Posterior vena cava (tissue), 2 donors: ENCODE measurements around the gene XXYLT1. TPM values are rescaled to one million over a fixed set of nuclear protein-coding genes. Genes with fewer than 3 reads are reported as not detected.

ENCODE experiments used
- DNase-seq: peaks from one replicate; pipeline ENCODE4 v3.0.0-alpha.2; 2020; ENCODE audit warnings: low spot score
- intact Hi-C, 2 donors: fragments of 100-400 bp; cut with DNase I; formaldehyde crosslinking; loops; one replicate each; pipeline versions ENCODE4 v1.14.1 to v1.14.2; 2022 to 2023
- total RNA-seq, 2 donors: library from RNA; stranded (reverse); fragmentation: NEBNext Ultra II Directional; extraction: Animal tissue kit (Norgen Biotek cat#: 25700); gene quantifications; one replicate each; pipeline ENCODE4 v1.2.1, GENCODE V29; 2021
- donor health status: DM: yes; HTN: yes; CAD: no.
- donor health status: DM: yes; HTN: yes; CAD: no.

Gene XXYLT1
- total RNA-seq, 2 donors from 2014 or later = 11.3 to 15.7 TPM

DNA sequence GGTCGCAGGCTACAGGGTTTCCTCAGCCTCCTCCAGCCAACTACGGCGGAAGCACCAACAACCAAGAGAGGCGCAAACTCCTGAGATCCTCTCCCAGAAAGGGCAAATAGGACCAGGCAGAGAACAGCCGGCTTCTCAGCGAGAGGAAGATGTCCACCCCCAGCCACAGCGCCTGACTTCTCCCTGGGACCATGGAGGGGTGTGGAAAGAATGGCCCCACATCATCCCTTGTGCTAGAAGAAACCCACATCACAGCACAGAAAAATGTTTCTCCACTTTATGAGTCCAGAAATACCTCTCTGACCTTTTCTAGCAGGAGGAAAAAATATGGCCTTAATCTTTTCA is 105.7 kb downstream of the XXYLT1 start:
- intact Hi-C loops = no loop called here
- no peak for DNase-seq

GRCh38 chr3:195164573-195165264 is 106.2 kb downstream of the XXYLT1 start:
- no peak for DNase-seq
- intact Hi-C loops = no loop called here

GRCh38 chr3:195163719-195164572 is 107.0 kb downstream of the XXYLT1 start:
- intact Hi-C loops = no loop called here
- no peak for DNase-seq

GRCh38 chr3:195162816-195163215 is 108.1 kb downstream of the XXYLT1 start:
- DNase-seq = no peak
- intact Hi-C loops = no loop called here

- intact Hi-C loops = no loop called here
- no peak for DNase-seq
Measured at GRCh38 chr3:195162033-195162669, 108.8 kb downstream of the XXYLT1 start.

DNA sequence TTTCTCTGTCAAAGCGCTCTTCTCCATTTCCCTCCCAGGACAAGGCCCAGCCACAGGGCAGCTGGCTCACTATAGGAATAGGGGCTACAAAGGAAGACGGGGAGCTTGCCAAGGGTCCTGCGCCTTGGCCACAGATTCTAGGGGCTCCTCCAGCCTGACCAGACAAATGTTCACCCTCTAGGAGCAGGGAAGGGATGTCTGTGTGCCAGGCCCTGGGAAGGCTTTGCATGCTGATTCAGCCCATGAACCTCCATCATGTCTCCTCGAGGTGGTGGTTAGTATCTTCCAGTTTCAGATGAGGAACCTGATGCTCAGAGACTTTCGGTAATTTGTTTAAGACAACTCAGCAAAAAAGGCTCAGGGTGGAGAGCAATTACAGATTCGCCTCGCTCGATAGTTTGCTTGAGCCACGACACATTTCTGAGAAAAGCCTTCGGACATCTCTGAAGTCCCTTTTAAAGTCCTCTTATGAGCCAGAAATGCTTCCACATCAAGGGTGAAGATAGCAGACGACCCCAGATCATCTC is 110.0 kb downstream of the XXYLT1 start:
- intact Hi-C loops = no loop called here
- no peak for DNase-seq

- intact Hi-C loops = no loop called here
- no peak for DNase-seq
Measured at GRCh38 chr3:195160257-195160898, 110.6 kb downstream of the XXYLT1 start.

DNA sequence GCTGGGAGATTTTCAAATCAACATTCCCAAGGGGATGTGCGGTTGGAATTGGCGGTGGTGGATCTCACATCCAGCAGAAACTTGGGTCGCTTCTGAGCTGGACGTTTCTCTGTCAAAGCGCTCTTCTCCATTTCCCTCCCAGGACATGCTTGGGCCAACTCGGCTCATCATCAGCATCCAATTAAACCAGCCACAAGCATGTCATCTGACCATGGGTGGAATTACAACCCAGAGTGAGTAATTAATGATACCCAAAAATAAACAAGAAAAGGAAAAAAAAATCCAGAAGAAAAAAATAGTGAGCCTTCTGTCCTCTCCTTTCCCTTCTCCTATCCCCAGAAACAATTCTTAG is 111.2 kb downstream of the XXYLT1 start:
- intact Hi-C loops = no loop called here
- no peak for DNase-seq

- intact Hi-C loops = no loop called here
- DNase-seq = no peak
Measured at GRCh38 chr3:195159117-195159813, 111.7 kb downstream of the XXYLT1 start.

- intact Hi-C loops = no loop called here
- DNase-seq = no peak
Measured at GRCh38 chr3:195156286-195156890, 114.6 kb downstream of the XXYLT1 start.

DNA sequence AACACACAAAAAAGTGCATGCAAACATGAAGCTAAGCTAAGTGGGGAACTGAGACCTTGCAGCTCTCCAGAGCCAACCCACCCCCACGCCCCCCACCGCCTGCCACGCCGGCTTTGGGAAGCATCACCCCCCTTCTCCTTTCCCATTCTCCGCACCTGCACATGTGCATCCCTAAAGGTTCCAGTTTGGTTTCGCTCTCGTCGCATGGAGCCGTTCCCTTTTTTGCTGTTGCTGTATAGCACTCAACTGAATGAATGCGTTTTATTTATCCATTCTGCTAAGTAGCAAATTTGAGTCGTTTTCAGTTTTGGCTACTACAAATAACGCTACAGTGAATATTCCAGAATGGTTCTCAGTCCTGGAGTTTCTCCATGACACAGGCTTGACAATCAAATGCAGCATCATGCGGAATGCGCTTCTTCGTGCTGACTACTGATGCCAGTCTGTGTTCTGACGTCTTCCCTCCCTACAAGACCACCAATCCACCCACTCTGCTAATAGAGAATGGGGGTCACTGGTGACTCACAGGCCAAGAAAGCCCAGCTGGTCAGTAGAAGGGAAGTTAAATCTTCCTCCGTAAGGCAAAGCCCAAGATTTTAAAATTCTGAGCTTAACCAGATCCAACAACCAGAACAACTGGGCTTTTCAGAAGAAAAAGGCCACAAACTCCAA is 115.3 kb downstream of the XXYLT1 start:
- no peak for DNase-seq
- intact Hi-C loops = no loop called here

GRCh38 chr3:195154793-195155535 is 116.0 kb downstream of the XXYLT1 start:
- intact Hi-C loops = no loop called here
- peak; percentile 93 for DNase-seq

DNA sequence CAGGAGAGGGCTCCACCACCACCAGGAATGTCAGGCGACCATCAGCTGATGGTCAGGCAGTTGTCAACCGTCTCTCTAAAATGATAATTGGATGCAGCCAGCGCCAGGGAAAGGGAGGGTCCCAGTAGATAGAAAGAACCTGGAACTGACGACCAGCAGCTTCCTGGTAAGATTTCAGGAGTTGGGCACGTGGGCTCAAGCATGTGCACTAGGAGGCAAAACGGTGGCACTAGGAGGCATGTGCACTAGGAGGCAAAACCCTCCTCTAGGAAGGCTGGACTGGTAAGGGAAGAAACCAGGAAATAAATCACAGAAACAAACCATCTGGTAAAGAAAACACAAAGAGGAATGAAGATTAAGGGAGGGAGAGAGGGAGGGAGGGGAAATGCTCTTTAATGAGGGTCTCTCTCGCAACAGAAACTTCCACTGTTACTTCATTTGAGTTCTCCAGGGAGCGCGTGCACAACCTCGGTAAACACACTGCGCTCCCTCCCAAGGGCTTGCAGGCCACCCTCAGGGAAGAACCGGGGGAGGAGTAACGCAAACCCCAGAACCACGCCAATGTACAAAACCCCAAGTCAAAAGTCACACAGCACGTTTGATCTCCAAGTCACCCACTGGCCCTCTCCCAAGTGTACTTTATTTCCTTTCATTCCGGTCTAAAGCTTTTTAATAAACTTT is 116.7 kb downstream of the XXYLT1 start:
- intact Hi-C loops = no loop called here
- DNase-seq = no peak

- no peak for DNase-seq
- intact Hi-C loops = no loop called here
Measured at GRCh38 chr3:195153653-195154052, 117.3 kb downstream of the XXYLT1 start.

- DNase-seq = no peak
- intact Hi-C loops = no loop called here
Measured at GRCh38 chr3:195153130-195153529, 117.8 kb downstream of the XXYLT1 start.

GRCh38 chr3:195151866-195152541 is 119.0 kb downstream of the XXYLT1 start:
- DNase-seq = no peak
- intact Hi-C loops = no loop called here

- DNase-seq = no peak
- intact Hi-C loops = no loop called here
Measured at GRCh38 chr3:195151402-195151801, 119.6 kb downstream of the XXYLT1 start.
